ENCODE data around the gene DDN.

Gene DDN

GRCh38 chr12:49028666-49029275 lies 29.6 kb upstream of the DDN start:
- Histone ChIP-seq H3K36me3 (ENCODE audit: insufficient read depth, low read depth, low read length) (peaks cover 99% of the 10 kb centered on the region), H3K9me3 (ENCODE audit: insufficient read depth, low read depth, low read length) (no peaks in the 10 kb centered on the region), H3K27ac (ENCODE audit: low read length) (no peak overlapping the region), H3K4me1 (ENCODE audit: insufficient read depth, low read length) (no peaks in the 10 kb centered on the region), H3K9ac (ENCODE audit: low read depth, low read length) (no peak overlapping the region), H3K4me3 (ENCODE audit: low read length) (no peak overlapping the region), H3K27me3 (ENCODE audit: insufficient read depth, low read length) (no peaks in the 10 kb centered on the region)

DNA sequence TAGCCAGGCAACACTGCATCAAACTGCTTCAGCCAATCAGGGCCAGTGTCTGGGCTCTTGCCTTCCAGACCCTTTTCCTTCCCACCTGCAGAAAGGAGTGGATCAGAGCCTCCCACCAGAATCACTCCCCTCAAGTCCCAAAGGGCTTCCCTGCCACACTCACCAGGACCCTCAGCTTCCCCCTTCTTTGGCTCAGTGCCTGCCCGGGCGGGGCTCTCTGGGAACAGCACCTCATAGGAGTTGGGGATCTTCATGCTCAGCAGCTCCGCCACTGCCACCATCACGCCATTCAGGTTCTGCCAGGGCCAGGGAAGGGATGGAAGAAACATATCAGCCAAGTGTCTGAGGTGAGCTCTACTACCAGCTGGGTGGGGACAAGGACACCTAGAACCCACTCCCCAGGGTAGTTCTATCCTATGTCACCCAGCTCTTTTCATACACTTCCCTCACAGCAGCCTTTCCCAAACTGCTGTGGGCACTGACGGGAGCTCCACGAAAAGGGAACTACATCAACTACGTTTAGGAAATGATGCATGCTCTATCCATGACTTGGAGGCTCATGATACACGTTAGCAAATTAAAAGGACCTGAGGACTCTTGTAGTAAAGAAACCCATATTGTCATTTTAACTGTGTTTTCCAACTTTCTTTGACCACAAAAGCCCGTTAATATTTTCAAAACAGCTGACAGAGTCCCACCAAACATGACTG lies 28.8 kb upstream of the DDN start:
- Histone ChIP-seq H3K4me3 (ENCODE audit: low read length) (no peak overlapping the region), H3K36me3 (ENCODE audit: insufficient read depth, low read depth, low read length) (peaks cover 99% of the 10 kb centered on the region), H3K27me3 (ENCODE audit: insufficient read depth, low read length) (no peaks in the 10 kb centered on the region), H3K9me3 (ENCODE audit: insufficient read depth, low read depth, low read length) (no peaks in the 10 kb centered on the region), H3K4me1 (ENCODE audit: insufficient read depth, low read length) (no peaks in the 10 kb centered on the region), H3K27ac (ENCODE audit: low read length) (no peak overlapping the region), H3K9ac (ENCODE audit: low read depth, low read length) (no peak overlapping the region)

DNA sequence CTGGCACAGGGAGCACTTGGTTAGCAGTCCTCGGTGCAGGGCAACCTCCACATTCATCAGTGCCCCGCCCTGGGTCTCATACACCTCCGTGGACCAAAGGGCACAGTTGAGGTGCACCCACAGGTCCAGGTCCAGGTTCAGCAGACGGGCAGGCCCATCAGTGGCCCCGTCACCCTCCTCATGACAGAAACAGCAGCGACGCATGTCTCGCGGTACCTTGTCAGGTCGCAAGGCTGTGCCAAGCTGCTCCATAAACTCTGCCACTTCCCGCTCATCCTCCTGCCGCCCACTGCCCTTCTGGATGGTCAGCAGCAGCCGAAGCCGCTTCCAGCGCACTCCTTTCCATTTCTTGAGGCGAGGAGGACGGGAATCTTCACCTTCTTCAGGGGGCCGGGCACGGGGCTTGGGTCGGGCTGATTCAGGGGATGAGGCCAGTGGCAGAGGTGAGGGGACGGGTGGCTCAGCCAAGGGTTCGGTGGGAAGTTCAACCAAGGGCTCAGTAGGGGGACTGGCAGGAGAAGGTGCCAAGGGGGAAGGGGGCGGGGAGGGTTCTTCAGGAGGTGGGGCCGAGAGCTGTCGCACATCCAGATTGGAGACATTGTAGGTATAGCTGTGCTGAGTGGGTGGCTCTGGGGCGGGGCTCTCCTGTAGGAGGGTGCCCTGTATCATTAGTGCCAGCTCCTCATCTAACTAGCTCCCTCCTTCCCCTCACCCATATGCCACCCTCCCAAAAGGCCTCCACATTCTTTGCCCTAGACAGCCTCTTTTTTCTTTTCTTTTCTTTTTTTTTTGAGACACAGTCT lies 27.7 kb upstream of the DDN start:
- Histone ChIP-seq H3K4me1 (ENCODE audit: insufficient read depth, low read length) (no peaks in the 10 kb centered on the region), H3K27ac (ENCODE audit: low read length) (no peak overlapping the region), H3K36me3 (ENCODE audit: insufficient read depth, low read depth, low read length) (peaks cover 99% of the 10 kb centered on the region), H3K4me3 (ENCODE audit: low read length) (no peak overlapping the region), H3K27me3 (ENCODE audit: insufficient read depth, low read length) (no peaks in the 10 kb centered on the region), H3K9ac (ENCODE audit: low read depth, low read length) (no peak overlapping the region), H3K9me3 (ENCODE audit: insufficient read depth, low read depth, low read length) (no peaks in the 10 kb centered on the region)

DNA sequence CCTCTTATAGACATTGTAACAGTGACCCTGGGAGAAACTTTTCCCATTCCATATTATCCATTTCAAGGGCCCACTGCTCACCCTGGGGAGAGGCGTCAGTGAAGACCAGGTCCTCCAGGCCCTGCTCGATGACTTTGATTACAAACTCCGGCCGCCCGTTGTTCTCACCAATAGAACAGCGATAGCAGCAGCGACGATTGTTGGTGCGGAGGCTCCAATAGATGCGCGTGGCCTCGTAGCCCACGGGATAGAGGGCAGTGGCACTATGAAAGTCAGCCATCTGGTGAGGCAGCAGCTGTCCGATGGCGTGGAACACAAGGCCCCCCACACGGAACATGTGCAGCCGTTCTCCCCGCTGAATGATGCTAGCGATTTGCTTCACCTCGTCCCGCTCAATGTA lies 26.9 kb upstream of the DDN start:
- Histone ChIP-seq H3K9me3 (ENCODE audit: insufficient read depth, low read depth, low read length) (no peaks in the 10 kb centered on the region), H3K36me3 (ENCODE audit: insufficient read depth, low read depth, low read length) (peaks cover 98% of the 10 kb centered on the region), H3K27me3 (ENCODE audit: insufficient read depth, low read length) (no peaks in the 10 kb centered on the region), H3K4me3 (ENCODE audit: low read length) (no peak overlapping the region), H3K27ac (ENCODE audit: low read length) (no peak overlapping the region), H3K9ac (ENCODE audit: low read depth, low read length) (no peak overlapping the region), H3K4me1 (ENCODE audit: insufficient read depth, low read length) (no peaks in the 10 kb centered on the region)

DNA sequence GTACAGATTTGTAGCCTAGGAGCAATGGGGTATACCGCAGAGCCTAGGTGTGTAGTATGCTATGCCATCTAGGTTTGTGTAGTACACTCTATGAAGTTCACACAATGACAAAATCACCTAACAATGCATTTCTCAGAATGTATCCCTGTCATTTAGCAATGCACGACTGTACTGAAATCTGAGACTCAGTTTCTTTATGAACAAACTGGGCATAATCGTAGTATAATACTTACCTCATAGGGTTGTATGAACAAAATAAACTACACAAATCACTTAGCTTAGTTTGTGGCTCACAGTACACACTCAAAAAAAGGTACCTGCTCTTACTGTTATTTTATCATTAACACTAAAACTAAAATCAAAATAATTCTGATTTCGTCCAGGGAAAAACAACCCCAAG lies 26.3 kb upstream of the DDN start:
- Histone ChIP-seq H3K9me3 (ENCODE audit: insufficient read depth, low read depth, low read length) (no peaks in the 10 kb centered on the region), H3K36me3 (ENCODE audit: insufficient read depth, low read depth, low read length) (peaks cover 95% of the 10 kb centered on the region), H3K27ac (ENCODE audit: low read length) (no peak overlapping the region), H3K27me3 (ENCODE audit: insufficient read depth, low read length) (no peaks in the 10 kb centered on the region), H3K9ac (ENCODE audit: low read depth, low read length) (no peak overlapping the region), H3K4me3 (ENCODE audit: low read length) (no peak overlapping the region), H3K4me1 (ENCODE audit: insufficient read depth, low read length) (no peaks in the 10 kb centered on the region)

DNA sequence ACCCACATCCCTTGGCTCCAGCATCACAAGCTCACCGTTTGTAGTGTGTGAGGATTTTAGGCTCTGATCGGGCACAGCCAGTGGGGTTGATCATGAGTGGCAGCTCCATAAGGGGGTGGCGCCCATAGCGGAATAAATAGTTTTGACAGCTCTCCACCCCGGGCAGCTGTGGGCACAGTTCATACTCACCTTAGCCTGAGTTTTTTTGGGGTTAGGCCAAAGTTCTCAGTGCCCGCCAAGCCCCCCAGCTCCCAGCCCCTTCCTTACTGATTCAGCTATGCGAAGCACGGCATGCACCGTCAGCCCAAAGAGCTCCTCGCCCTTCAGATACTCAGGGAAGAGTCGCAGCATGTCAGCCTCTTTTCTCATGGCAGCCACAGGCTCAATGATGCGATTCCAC lies 25.4 kb upstream of the DDN start:
- peaks cover 2% of the 10 kb centered on the region; the same call in 1 of the 2 replicates for H3K4me1 ChIP-seq (ENCODE audit: insufficient read depth, low read length)
- H3K36me3 ChIP-seq (ENCODE audit: insufficient read depth, low read depth, low read length), result peaks cover 86% of the 10 kb centered on the region
- no peaks in the 10 kb centered on the region for H3K9me3 ChIP-seq (ENCODE audit: insufficient read depth, low read depth, low read length)
- no peak overlapping the region for H3K9ac ChIP-seq (ENCODE audit: low read depth, low read length)
- no peak overlapping the region for H3K27ac ChIP-seq (ENCODE audit: low read length)
- no peak overlapping the region for H3K4me3 ChIP-seq (ENCODE audit: low read length)
- no peaks in the 10 kb centered on the region for H3K27me3 ChIP-seq (ENCODE audit: insufficient read depth, low read length)

GRCh38 chr12:49023812-49024211 lies 24.6 kb upstream of the DDN start:
- Histone ChIP-seq H3K27me3 (ENCODE audit: insufficient read depth, low read length) (no peaks in the 10 kb centered on the region), H3K36me3 (ENCODE audit: insufficient read depth, low read depth, low read length) (peaks cover 78% of the 10 kb centered on the region), H3K4me1 (ENCODE audit: insufficient read depth, low read length) (peaks cover 4% of the 10 kb centered on the region; the same call in 1 of the 2 replicates), H3K9ac (ENCODE audit: low read depth, low read length) (no peak overlapping the region), H3K4me3 (ENCODE audit: low read length) (no peak overlapping the region), H3K9me3 (ENCODE audit: insufficient read depth, low read depth, low read length) (no peaks in the 10 kb centered on the region), H3K27ac (ENCODE audit: low read length) (no peak overlapping the region)

DNA sequence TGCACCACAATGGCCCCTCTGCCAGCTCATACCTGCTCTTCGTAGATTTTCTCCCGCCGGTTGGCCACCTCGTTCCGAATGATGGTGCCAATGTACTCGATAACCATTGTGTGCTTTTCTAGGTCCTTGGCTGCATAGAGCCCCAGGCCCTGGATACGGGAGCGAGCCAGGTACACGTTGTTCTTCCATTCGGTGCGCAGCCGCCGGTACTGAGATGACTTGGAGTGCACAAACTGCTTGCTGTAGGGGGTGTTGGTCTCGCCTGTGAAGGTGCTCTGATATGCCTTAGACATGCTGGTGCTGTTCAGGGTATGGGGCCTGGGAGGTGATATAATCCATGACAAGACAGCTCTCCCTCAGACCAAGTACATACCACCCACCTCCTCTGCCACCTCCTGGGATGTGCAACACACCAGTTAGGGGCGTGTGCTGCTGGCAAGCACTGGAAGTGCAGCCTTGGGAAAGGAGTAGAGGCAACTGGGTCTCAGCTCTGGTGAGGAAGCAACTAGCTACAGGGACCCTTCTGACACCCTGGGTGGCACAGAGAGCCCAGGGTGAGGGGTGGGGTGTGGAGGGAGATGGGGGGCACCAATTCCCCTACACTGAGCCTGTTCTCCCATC lies 23.5 kb upstream of the DDN start:
- Histone ChIP-seq H3K27ac (ENCODE audit: low read length) (no peak overlapping the region), H3K27me3 (ENCODE audit: insufficient read depth, low read length) (no peaks in the 10 kb centered on the region), H3K4me1 (ENCODE audit: insufficient read depth, low read length) (peaks cover 4% of the 10 kb centered on the region; the same call in 1 of the 2 replicates), H3K4me3 (ENCODE audit: low read length) (no peak overlapping the region), H3K36me3 (ENCODE audit: insufficient read depth, low read depth, low read length) (peaks cover 67% of the 10 kb centered on the region), H3K9ac (ENCODE audit: low read depth, low read length) (no peak overlapping the region), H3K9me3 (ENCODE audit: insufficient read depth, low read depth, low read length) (no peaks in the 10 kb centered on the region)

DNA sequence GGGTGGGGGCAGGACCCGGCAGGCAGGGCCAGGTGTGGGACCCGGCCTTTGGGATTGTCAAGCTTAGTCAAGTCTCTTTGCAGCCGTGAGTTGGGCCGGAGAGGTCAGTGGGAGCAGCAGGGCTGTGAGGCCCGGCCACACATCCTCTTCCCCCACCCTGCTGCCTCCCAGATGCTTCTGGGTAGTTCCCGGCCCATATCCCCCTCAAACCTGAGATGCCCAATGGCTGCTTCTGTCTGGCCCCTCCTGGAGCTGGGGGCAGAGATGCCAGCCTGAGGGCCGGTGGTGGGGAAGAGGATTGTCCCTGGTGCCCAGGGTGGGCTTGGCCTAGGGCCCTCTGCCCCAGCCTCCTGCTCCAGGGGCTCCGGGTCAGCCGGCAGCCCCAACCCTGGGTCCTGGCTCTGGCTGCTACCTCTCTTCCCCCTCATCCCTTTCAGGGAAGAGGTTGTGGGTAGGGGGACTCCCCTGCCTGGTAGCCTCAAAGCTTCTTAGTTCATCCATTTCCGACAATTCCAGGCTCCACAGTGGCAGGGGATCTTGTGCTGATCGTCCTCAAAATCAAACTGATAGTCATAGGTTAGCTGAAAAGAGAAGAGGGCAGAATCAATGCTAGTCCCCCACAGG lies 22.2 kb upstream of the DDN start:
- H3K27ac ChIP-seq (ENCODE audit: low read length), result no peak overlapping the region
- no peaks in the 10 kb centered on the region for H3K9me3 ChIP-seq (ENCODE audit: insufficient read depth, low read depth, low read length)
- H3K4me3 ChIP-seq (ENCODE audit: low read length), result no peak overlapping the region
- peaks cover 56% of the 10 kb centered on the region for H3K36me3 ChIP-seq (ENCODE audit: insufficient read depth, low read depth, low read length)
- no peaks in the 10 kb centered on the region for H3K27me3 ChIP-seq (ENCODE audit: insufficient read depth, low read length)
- peaks cover 4% of the 10 kb centered on the region; the same call in 1 of the 2 replicates for H3K4me1 ChIP-seq (ENCODE audit: insufficient read depth, low read length)
- no peak overlapping the region for H3K9ac ChIP-seq (ENCODE audit: low read depth, low read length)

DNA sequence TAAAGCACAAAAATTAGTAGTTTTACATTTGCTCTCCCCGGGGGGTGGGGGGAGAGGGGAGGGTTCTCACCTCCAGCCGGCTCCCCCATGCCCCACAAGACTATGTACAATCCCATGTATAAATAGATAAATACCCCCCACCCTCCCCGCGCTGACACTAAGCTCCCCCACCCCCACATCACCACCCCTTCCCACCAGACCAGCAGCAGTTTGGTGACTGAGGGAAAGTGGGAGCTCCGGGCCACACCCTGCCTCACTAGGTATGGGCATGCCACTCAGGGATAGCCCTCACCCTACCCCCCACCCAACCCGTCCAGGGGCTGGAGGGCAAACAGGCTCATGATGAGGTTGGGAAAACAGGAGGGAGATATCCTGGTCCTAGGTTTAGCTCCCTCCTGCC lies 21.3 kb upstream of the DDN start:
- H3K36me3 ChIP-seq (ENCODE audit: insufficient read depth, low read depth, low read length), result peaks cover 46% of the 10 kb centered on the region
- H3K27me3 ChIP-seq (ENCODE audit: insufficient read depth, low read length), result no peaks in the 10 kb centered on the region
- H3K9ac ChIP-seq (ENCODE audit: low read depth, low read length), result no peak overlapping the region
- no peak overlapping the region for H3K27ac ChIP-seq (ENCODE audit: low read length)
- peaks cover 4% of the 10 kb centered on the region; the same call in 1 of the 2 replicates for H3K4me1 ChIP-seq (ENCODE audit: insufficient read depth, low read length)
- H3K9me3 ChIP-seq (ENCODE audit: insufficient read depth, low read depth, low read length), result no peaks in the 10 kb centered on the region
- no peak overlapping the region for H3K4me3 ChIP-seq (ENCODE audit: low read length)

All from iPS-20b (cell line).